A673 (cell line): ENCODE data around the gene DMD. TPM values are rescaled to one million over a fixed set of nuclear protein-coding genes. Genes with fewer than 3 reads are reported as not detected.

Experiments used
- BruUV-seq: library from RNA; stranded (reverse); fragments of 400-500 nt; replicated peaks from 2 replicates; lab custom pipeline; 2021; lab: Mats Ljungman, UMichigan
- CTCF ChIA-PET: fragments of 300-600 bp; sonication (Branson Sonifier 250); formaldehyde crosslinking; loops from one replicate; lab custom pipeline; 2022; ENCODE audit warnings: antibody characterized with exemption; lab: Charles Lee
- POLR2A ChIA-PET: fragments of 300-600 bp; sonication (Branson Sonifier 250); formaldehyde crosslinking; loops from one replicate; lab custom pipeline; 2022; ENCODE audit warnings: antibody characterized with exemption; ENCODE audit not compliant: low non-redundant PET; lab: Charles Lee
- DNase-seq: peaks from one replicate; pipeline ENCODE4 v3.0.0-alpha.2; 2015; ENCODE audit warnings: low spot score
- H3K27ac ChIP-seq: fragments of 200-600 bp; sonication (generic); 2 replicates; pipeline ENCODE4 v1.5.1; 2016; ENCODE audit warnings: mixed run types, low read depth, mild to moderate bottlenecking, mixed read lengths, antibody characterized with exemption, low read length; ENCODE audit not compliant: poor library complexity, severe bottlenecking
- H3K27me3 ChIP-seq: fragments of 200-600 bp; sonication (generic); replicated peaks from 2 replicates; pipeline ENCODE4 v1.6.1; 2017; ENCODE audit warnings: mixed run types, low read depth, mild to moderate bottlenecking, mixed read lengths, antibody characterized with exemption, low read length; ENCODE audit not compliant: insufficient read depth, poor library complexity
- H3K36me3 ChIP-seq: fragments of 200-600 bp; sonication (generic); 2 replicates; pipeline ENCODE4 v1.6.1; 2016; ENCODE audit warnings: mixed run types, mild to moderate bottlenecking, mixed read lengths, antibody characterized with exemption, low read length; ENCODE audit not compliant: insufficient read depth, poor library complexity, severe bottlenecking
- H3K4me1 ChIP-seq: fragments of 200-600 bp; sonication (generic); 2 replicates; pipeline ENCODE4 v1.6.1; 2017; ENCODE audit warnings: mixed run types, mild to moderate bottlenecking, mixed read lengths, antibody characterized with exemption, low read length; ENCODE audit not compliant: insufficient read depth, poor library complexity, severe bottlenecking
- H3K4me3 ChIP-seq: fragments of 200-600 bp; sonication (generic); 2 replicates; pipeline ENCODE4 v1.5.1; 2016; ENCODE audit warnings: low read depth, mixed run types, mild to moderate bottlenecking, mixed read lengths, low read length; ENCODE audit not compliant: poor library complexity, severe bottlenecking
- H3K9me3 ChIP-seq: fragments of 200-600 bp; sonication (generic); 2 replicates; pipeline ENCODE4 v1.6.1; 2016; ENCODE audit warnings: mixed run types, low read depth, mild to moderate bottlenecking, mixed read lengths, antibody characterized with exemption, low read length; ENCODE audit not compliant: poor library complexity, severe bottlenecking
- EZH2 ChIP-seq: fragments of 200-600 bp; sonication (generic); IDR thresholded peaks from 2 replicates; pipeline ENCODE4 v1.6.1; 2017; ENCODE audit warnings: borderline replicate concordance, low read depth, mild to moderate bottlenecking, mixed read lengths, antibody characterized with exemption, low read length; ENCODE audit not compliant: poor library complexity, severe bottlenecking
- intact Hi-C: fragments of 100-400 bp; cut with micrococcal nuclease; formaldehyde crosslinking; loops from one replicate; pipeline ENCODE4 v1.10.0; 2022; ENCODE audit not compliant: unreplicated experiment
- total RNA-seq: library from RNA; stranded (reverse); gene quantifications from 2 replicates; pipeline ENCODE4 v1.2.3, GENCODE V29; 2021
- TF ChIP-seq, protein P1 (sequence below): fragments of 300-800, 200-600 bp; sonication (generic); conservative IDR thresholded peaks from 2 replicates; pipeline ENCODE4 v1.5.1; 2017; ENCODE audit warnings: low read depth, mild to moderate bottlenecking, antibody characterized with exemption, low read length, moderate library complexity, mixed read lengths

The DMD gene
- total RNA-seq, 1 experiment from 2014 or later = 5.4 TPM

DNA sequence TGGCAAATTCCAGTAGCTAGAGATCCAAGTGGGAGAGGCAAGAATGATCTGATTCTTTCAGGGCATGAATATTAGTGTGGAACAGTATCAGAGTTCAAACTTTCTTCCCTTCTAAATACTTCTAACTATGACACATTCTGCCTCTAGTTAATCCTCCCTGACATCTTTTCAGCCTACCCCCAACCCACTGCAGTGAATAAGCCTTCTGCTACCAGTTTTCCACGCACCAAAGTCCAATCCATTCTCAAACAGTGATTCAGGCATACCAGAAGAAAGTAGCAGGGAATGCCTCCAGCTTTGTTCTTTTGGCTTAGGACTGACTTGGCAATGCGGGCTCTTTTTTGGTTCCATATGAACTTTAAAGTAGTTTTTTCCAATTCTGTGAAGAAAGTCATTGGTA, 1984.1 kb downstream of the DMD start:
- no peaks in the 10 kb centered on the region for H3K36me3 ChIP-seq
- POLR2A ChIA-PET = no interaction called here
- CTCF ChIA-PET = no interaction called here
- H3K4me1 ChIP-seq = no peaks in the 10 kb centered on the region
- H3K27ac ChIP-seq = no peak overlapping the region
- intact Hi-C loops = no loop called here
- no TSS peak for BruUV-seq
- no peaks in the 10 kb centered on the region for H3K27me3 ChIP-seq
- DNase-seq = no peak
- no peak for TF ChIP-seq EZH2
- TF ChIP-seq, protein P1, sequence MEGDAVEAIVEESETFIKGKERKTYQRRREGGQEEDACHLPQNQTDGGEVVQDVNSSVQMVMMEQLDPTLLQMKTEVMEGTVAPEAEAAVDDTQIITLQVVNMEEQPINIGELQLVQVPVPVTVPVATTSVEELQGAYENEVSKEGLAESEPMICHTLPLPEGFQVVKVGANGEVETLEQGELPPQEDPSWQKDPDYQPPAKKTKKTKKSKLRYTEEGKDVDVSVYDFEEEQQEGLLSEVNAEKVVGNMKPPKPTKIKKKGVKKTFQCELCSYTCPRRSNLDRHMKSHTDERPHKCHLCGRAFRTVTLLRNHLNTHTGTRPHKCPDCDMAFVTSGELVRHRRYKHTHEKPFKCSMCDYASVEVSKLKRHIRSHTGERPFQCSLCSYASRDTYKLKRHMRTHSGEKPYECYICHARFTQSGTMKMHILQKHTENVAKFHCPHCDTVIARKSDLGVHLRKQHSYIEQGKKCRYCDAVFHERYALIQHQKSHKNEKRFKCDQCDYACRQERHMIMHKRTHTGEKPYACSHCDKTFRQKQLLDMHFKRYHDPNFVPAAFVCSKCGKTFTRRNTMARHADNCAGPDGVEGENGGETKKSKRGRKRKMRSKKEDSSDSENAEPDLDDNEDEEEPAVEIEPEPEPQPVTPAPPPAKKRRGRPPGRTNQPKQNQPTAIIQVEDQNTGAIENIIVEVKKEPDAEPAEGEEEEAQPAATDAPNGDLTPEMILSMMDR = no peak
- H3K9me3 ChIP-seq = no peaks in the 10 kb centered on the region
- no peak overlapping the region for H3K4me3 ChIP-seq

DNA sequence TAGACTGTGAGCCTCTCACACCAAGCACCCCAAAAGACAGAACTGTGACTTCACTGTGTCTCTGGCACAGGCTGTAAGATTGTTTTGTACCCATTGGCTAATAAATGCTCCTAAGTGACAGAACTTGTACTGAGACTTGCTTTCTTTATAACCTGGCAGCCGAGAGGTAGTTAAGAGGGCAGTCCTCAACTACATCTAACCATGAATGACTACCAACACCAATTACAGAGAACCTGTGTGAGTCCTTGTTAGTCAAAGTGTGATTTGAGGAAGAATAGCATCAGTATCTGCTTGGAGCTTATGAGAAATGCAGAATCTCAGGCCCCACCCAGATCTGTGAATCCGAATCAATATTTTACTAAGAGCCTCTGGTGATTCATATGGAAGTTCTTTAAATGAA, 1985.5 kb downstream of the DMD start:
- CTCF ChIA-PET = no interaction called here
- Histone ChIP-seq H3K9me3 (no peaks in the 10 kb centered on the region), H3K27ac (no peak overlapping the region), H3K36me3 (no peaks in the 10 kb centered on the region), H3K4me3 (no peak overlapping the region), H3K27me3 (no peaks in the 10 kb centered on the region), H3K4me1 (no peaks in the 10 kb centered on the region)
- POLR2A ChIA-PET = no interaction called here
- intact Hi-C loops = no loop called here
- no peak for DNase-seq
- BruUV-seq = no TSS peak
- TF ChIP-seq EZH2 = no peak
- TF ChIP-seq, protein P1 = no peak

DNA sequence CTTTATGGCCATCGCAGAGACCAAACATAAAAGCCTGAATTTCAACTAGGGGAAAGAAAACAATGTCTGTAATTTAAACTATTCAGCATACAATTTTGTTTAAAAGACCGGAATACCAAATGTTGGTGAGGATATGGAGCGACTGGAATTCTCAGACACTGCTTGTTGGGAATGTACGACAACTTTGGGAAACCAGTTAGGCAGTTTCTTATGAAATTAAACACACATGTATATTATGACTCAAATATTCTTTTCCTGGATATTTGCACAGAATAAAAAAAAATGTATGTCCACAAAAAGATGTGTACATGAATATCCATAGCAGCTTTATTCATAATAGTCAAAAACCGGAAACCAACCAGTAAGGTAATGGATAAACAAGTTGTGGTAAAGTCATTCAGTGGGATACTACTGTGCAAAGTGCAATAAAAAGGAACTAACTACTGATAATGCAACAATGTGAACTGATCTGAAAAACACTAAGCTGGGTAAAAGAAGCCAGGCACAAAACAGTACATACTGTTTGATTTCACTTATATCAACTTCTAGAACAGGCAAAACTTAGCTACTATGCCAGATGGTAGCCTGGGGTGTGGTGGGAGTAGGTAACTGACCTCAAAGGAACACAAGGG, 1986.9 kb downstream of the DMD start:
- BruUV-seq = no TSS peak
- H3K27ac ChIP-seq = no peak overlapping the region

More for the DNA sequence above, 1986.9 kb downstream of the DMD start:
- H3K9me3 ChIP-seq = no peaks in the 10 kb centered on the region
- H3K27me3 ChIP-seq = no peaks in the 10 kb centered on the region
- H3K4me1 ChIP-seq = no peaks in the 10 kb centered on the region
- no peaks in the 10 kb centered on the region for H3K36me3 ChIP-seq
- ChIA-PET POLR2A (interaction anchor here (0.5 to 0.6 kb wide), 2 partner anchors 42 to 931 kb away, joined by 3 to 5 read pairs; no protein-coding TSS in a partner anchor), CTCF (no interaction called here)
- TF ChIP-seq, protein P1 = no peak
- no peak for TF ChIP-seq EZH2
- DNase-seq = no peak
- no peak overlapping the region for H3K4me3 ChIP-seq
- intact Hi-C loops = no loop called here
